ENCODE measurements around the gene MNX1. TPM values are rescaled to one million over a fixed set of nuclear protein-coding genes. Genes with fewer than 3 reads are reported as not detected.

The MNX1 gene
- total and polyA plus RNA-seq, 10 of the 15 experiments (the other 5 are each of a cell fraction or from before 2014, with no cell fraction given) = 0.22 to 2.7 (median 1.3) TPM; not detected in 1

DNA sequence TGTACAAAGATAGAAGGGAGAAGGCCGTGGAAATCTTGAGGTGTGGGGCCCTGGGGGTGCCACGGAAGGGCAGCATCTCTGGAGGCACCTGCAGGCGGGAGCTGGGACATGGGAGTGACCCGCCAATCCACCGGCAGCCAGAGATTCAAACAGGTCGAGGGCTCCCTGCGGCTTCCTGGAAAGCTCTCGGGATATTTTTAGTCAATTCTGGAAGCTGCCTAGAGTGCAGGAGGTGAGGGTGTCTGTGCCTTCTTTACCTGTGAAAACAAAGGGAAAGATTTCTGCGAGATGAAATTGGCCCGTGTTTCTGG, 16.6 kb downstream of the MNX1 start:
- POLR2A ChIA-PET = no interaction called here
- no peaks in the 10 kb centered on the region; a peak in 1 of 4 replicates for H3K27me3 ChIP-seq (replicated peaks in 1 of 2; ENCODE audit: control insufficient read depth in 2 of 2, insufficient read depth in 2 of 2, low read length in 1 of 2)
- TF ChIP-seq TAF1 (IDR thresholded peaks at IDR 0.05; ENCODE audit: borderline replicate concordance, low read depth, low read length) (no peak), ESRRA (IDR thresholded peaks at IDR 0.05; ENCODE audit: low read length) (no peak), TBL1XR1 (IDR thresholded peaks at IDR 0.05; ENCODE audit: low read depth, low read length) (no peak), TARDBP (IDR thresholded peaks at IDR 0.05; ENCODE audit: borderline replicate concordance) (no peak), ZNF207 (IDR thresholded peaks at IDR 0.05; ENCODE audit: borderline replicate concordance) (no peak), HDAC2 (IDR thresholded peaks at IDR 0.05) (no peak), ZNF24 (IDR thresholded peaks at IDR 0.05) (no peak), CEBPB (IDR thresholded peaks at IDR 0.05; ENCODE audit: borderline replicate concordance in 1 of 2, low read depth in 2 of 2, low read length in 2 of 2) (no peak), TCF12 (IDR thresholded peaks at IDR 0.05; ENCODE audit: low read depth, low read length) (no peak)
- TF ChIP-seq, protein P1, sequence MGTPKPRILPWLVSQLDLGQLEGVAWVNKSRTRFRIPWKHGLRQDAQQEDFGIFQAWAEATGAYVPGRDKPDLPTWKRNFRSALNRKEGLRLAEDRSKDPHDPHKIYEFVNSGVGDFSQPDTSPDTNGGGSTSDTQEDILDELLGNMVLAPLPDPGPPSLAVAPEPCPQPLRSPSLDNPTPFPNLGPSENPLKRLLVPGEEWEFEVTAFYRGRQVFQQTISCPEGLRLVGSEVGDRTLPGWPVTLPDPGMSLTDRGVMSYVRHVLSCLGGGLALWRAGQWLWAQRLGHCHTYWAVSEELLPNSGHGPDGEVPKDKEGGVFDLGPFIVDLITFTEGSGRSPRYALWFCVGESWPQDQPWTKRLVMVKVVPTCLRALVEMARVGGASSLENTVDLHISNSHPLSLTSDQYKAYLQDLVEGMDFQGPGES (IDR thresholded peaks at IDR 0.05) = no peak
- TF ChIP-seq, protein P2, sequence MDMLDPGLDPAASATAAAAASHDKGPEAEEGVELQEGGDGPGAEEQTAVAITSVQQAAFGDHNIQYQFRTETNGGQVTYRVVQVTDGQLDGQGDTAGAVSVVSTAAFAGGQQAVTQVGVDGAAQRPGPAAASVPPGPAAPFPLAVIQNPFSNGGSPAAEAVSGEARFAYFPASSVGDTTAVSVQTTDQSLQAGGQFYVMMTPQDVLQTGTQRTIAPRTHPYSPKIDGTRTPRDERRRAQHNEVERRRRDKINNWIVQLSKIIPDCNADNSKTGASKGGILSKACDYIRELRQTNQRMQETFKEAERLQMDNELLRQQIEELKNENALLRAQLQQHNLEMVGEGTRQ (IDR thresholded peaks at IDR 0.05; ENCODE audit: borderline replicate concordance, low read depth, low read length) = no peak
- TF ChIP-seq, protein P3, sequence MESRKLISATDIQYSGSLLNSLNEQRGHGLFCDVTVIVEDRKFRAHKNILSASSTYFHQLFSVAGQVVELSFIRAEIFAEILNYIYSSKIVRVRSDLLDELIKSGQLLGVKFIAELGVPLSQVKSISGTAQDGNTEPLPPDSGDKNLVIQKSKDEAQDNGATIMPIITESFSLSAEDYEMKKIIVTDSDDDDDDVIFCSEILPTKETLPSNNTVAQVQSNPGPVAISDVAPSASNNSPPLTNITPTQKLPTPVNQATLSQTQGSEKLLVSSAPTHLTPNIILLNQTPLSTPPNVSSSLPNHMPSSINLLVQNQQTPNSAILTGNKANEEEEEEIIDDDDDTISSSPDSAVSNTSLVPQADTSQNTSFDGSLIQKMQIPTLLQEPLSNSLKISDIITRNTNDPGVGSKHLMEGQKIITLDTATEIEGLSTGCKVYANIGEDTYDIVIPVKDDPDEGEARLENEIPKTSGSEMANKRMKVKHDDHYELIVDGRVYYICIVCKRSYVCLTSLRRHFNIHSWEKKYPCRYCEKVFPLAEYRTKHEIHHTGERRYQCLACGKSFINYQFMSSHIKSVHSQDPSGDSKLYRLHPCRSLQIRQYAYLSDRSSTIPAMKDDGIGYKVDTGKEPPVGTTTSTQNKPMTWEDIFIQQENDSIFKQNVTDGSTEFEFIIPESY (IDR thresholded peaks at IDR 0.05) = no peak
- TF ChIP-seq, protein P4, sequence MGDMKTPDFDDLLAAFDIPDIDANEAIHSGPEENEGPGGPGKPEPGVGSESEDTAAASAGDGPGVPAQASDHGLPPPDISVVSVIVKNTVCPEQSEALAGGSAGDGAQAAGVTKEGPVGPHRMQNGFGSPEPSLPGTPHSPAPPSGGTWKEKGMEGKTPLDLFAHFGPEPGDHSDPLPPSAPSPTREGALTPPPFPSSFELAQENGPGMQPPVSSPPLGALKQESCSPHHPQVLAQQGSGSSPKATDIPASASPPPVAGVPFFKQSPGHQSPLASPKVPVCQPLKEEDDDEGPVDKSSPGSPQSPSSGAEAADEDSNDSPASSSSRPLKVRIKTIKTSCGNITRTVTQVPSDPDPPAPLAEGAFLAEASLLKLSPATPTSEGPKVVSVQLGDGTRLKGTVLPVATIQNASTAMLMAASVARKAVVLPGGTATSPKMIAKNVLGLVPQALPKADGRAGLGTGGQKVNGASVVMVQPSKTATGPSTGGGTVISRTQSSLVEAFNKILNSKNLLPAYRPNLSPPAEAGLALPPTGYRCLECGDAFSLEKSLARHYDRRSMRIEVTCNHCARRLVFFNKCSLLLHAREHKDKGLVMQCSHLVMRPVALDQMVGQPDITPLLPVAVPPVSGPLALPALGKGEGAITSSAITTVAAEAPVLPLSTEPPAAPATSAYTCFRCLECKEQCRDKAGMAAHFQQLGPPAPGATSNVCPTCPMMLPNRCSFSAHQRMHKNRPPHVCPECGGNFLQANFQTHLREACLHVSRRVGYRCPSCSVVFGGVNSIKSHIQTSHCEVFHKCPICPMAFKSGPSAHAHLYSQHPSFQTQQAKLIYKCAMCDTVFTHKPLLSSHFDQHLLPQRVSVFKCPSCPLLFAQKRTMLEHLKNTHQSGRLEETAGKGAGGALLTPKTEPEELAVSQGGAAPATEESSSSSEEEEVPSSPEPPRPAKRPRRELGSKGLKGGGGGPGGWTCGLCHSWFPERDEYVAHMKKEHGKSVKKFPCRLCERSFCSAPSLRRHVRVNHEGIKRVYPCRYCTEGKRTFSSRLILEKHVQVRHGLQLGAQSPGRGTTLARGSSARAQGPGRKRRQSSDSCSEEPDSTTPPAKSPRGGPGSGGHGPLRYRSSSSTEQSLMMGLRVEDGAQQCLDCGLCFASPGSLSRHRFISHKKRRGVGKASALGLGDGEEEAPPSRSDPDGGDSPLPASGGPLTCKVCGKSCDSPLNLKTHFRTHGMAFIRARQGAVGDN (IDR thresholded peaks at IDR 0.05) = no peak
- TF ChIP-seq, protein P5, sequence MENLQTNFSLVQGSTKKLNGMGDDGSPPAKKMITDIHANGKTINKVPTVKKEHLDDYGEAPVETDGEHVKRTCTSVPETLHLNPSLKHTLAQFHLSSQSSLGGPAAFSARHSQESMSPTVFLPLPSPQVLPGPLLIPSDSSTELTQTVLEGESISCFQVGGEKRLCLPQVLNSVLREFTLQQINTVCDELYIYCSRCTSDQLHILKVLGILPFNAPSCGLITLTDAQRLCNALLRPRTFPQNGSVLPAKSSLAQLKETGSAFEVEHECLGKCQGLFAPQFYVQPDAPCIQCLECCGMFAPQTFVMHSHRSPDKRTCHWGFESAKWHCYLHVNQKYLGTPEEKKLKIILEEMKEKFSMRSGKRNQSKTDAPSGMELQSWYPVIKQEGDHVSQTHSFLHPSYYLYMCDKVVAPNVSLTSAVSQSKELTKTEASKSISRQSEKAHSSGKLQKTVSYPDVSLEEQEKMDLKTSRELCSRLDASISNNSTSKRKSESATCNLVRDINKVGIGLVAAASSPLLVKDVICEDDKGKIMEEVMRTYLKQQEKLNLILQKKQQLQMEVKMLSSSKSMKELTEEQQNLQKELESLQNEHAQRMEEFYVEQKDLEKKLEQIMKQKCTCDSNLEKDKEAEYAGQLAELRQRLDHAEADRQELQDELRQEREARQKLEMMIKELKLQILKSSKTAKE (IDR thresholded peaks at IDR 0.05; ENCODE audit: low read depth, poor library complexity, severe bottlenecking) = no peak
- in situ Hi-C loops (cut with MboI) = no loop called here
- H3K4me3 ChIP-seq = no peak overlapping the region
- ATAC-seq (no peak), DNase-seq (ENCODE audit: low read depth, low spot score) (no peak), FAIRE-seq (no peak)
- no peak overlapping the region for H3K27ac ChIP-seq (ENCODE audit: control insufficient read depth, insufficient read depth)
- no peaks in the 10 kb centered on the region for H4K20me1 ChIP-seq (ENCODE audit: control insufficient read depth, insufficient read depth)
- H3K9me3 ChIP-seq (replicated peaks; ENCODE audit: control insufficient read depth, insufficient read depth, low read length) = no peaks in the 10 kb centered on the region
- BruUV-seq (replicated peaks) = no TSS peak
- H3K36me3 ChIP-seq (ENCODE audit: control insufficient read depth in 2 of 2, insufficient read depth in 2 of 2, low read length in 1 of 2) = no peaks in the 10 kb centered on the region
- CTCF ChIA-PET = interaction anchor here (0.7 kb wide), 1 partner anchor 42 kb away, joined by 5 read pairs; no protein-coding TSS in a partner anchor
- SMC1A ChIA-PET (ENCODE audit: uncharacterized antibody, unreplicated experiment) = no interaction called here
- RAD21 ChIA-PET (ENCODE audit: unreplicated experiment) = interaction anchor here (1.3 kb wide), 1 partner anchor 27 kb away, joined by 3 read pairs; no protein-coding TSS in a partner anchor
- intact Hi-C loops (cut with micrococcal nuclease; ENCODE audit: unreplicated experiment) = no loop called here
- no peaks in the 10 kb centered on the region for H3K4me1 ChIP-seq (ENCODE audit: control insufficient read depth, insufficient read depth, low read length)
- H3K4me2 ChIP-seq (ENCODE audit: control insufficient read depth, insufficient read depth) = no peak overlapping the region
- no peak overlapping the region for H3K9ac ChIP-seq (ENCODE audit: control insufficient read depth, insufficient read depth, low read length)
- WGBS (ENCODE audit: insufficient coverage, insufficient replicate concordance, low lambda C conversion rate, missing lambda C conversion rate) = 54% methylated on average over 10 of the region's 10 CpGs
- no peak overlapping the region for H2AFZ ChIP-seq (ENCODE audit: control insufficient read depth, low read depth, low read length)
- no peaks in the 10 kb centered on the region for H3K79me2 ChIP-seq (ENCODE audit: control insufficient read depth, insufficient read depth, low read length)
